ENCODE measurements around the gene SERPINB7.

GRCh38 chr18:63787673-63788072 is 12.5 kb downstream of the SERPINB7 start:
- TF ChIP-seq POLR2A (IDR thresholded peaks at IDR 0.05; ENCODE audit: low read depth, low read length) (no peak), RFX5 (IDR thresholded peaks at IDR 0.05; ENCODE audit: low read depth, low read length) (no peak), CTCF (conservative IDR thresholded peaks at IDR 0.05; ENCODE audit: low read depth, low read length) (no peak)
